CD4-positive, alpha-beta memory T cell (primary cell): Measurements from ENCODE around the gene BAG2. TPM values are rescaled to one million over a fixed set of nuclear protein-coding genes. Genes with fewer than 3 reads are reported as not detected.
A peak's percentile ranks its signal among the peaks of the same experiment; 100 is the strongest.

Source experiments
- CTCF ChIA-PET: fragments of 350-600 bp; sonication (Branson Sonifier 250); formaldehyde crosslinking; loops from one replicate; lab custom pipeline; 2021; ENCODE audit warnings: inconsistent platforms; ENCODE audit not compliant: partially characterized antibody; lab: Charles Lee
- POLR2A ChIA-PET: fragments of 350-600 bp; sonication (Branson Sonifier 250); formaldehyde crosslinking; loops from one replicate; lab custom pipeline; 2021; ENCODE audit not compliant: partially characterized antibody; lab: Charles Lee
- DNase-seq, 5 donors: peaks; one replicate each; pipeline versions ENCODE4 v3.0.0 to v3.0.0-alpha.2; 2020 to 2022; ENCODE audit warnings: mixed read lengths in 1 of 5
- H3K27ac ChIP-seq: one replicate; pipeline ENCODE4 v1.7.0; 2013; ENCODE audit warnings: low read depth, low read length
- H3K27me3 ChIP-seq: 2 replicates; pipeline ENCODE4 v1.7.0; 2013; ENCODE audit warnings: mild to moderate bottlenecking, low read length, moderate library complexity; ENCODE audit not compliant: insufficient read depth
- H3K36me3 ChIP-seq: 2 replicates; pipeline ENCODE4 v1.7.0; 2013; ENCODE audit warnings: mild to moderate bottlenecking, low read length, moderate library complexity; ENCODE audit not compliant: insufficient read depth
- H3K4me1 ChIP-seq: 2 replicates; pipeline ENCODE4 v1.7.0; 2013; ENCODE audit warnings: mild to moderate bottlenecking, low read length, moderate library complexity; ENCODE audit not compliant: insufficient read depth
- H3K4me3 ChIP-seq, 2 donors: one replicate each; pipeline ENCODE4 v1.7.0; 2013; ENCODE audit warnings: low read length in 2 of 2, mild to moderate bottlenecking in 1 of 2
- H3K9me3 ChIP-seq, 2 donors: one replicate each; pipeline ENCODE4 v1.7.0; 2013; ENCODE audit warnings: low read length in 2 of 2, control low read depth in 1 of 2; ENCODE audit not compliant: control insufficient read depth in 1 of 2
- H3K27ac Mint-ChIP-seq, 7 donors: one replicate each; pipeline ENCODE4 v1.8.0; 2020 to 2021; ENCODE audit warnings: mixed read lengths in 7 of 7, mild to moderate bottlenecking in 6 of 7, inconsistent platforms in 3 of 7, moderate library complexity in 3 of 7
- H3K27me3 Mint-ChIP-seq, 2 donors: one replicate each; pipeline ENCODE4 v1.8.0; 2020 to 2021; ENCODE audit warnings: mixed read lengths in 2 of 2
- H3K36me3 Mint-ChIP-seq, 2 donors: one replicate each; pipeline ENCODE4 v1.8.0; 2020 to 2021; ENCODE audit warnings: mixed read lengths in 2 of 2, inconsistent platforms in 1 of 2, mild to moderate bottlenecking in 1 of 2
- H3K4me1 Mint-ChIP-seq, 4 donors: one replicate each; pipeline ENCODE4 v1.8.0; 2020 to 2021; ENCODE audit warnings: mixed read lengths in 4 of 4, mild to moderate bottlenecking in 1 of 4
- H3K4me3 Mint-ChIP-seq, 8 donors: one replicate each; pipeline ENCODE4 v1.8.0; 2020 to 2021; ENCODE audit warnings: mixed read lengths in 8 of 8, mild to moderate bottlenecking in 7 of 8, moderate library complexity in 6 of 8, inconsistent platforms in 3 of 8
- H3K9me3 Mint-ChIP-seq, 8 donors: one replicate each; pipeline ENCODE4 v1.8.0; 2020 to 2021; ENCODE audit warnings: mixed read lengths in 8 of 8, mild to moderate bottlenecking in 5 of 8, inconsistent platforms in 3 of 8, moderate library complexity in 1 of 8
- intact Hi-C: fragments of 100-400 bp; cut with micrococcal nuclease; formaldehyde crosslinking; loops from one replicate; pipeline ENCODE4 v1.15.1; 2023
- polyA plus RNA-seq, 2 donors: library from polyadenylated mRNA; unstranded; fragments of 300-500 nt; fragmentation: Illumina TruSeq; gene quantifications; one replicate each; pipeline ENCODE4 v1.2.3, GENCODE V29; 2021
- total RNA-seq, 2 experiments: library from RNA; stranded (reverse); gene quantifications; one replicate each; pipeline ENCODE4 v1.2.3, GENCODE V29; 2021

BAG2 gene
- total and polyA plus RNA-seq, 4 experiments from 2014 or later, result 2.6 to 3.7 (median 3.5) TPM

DNA sequence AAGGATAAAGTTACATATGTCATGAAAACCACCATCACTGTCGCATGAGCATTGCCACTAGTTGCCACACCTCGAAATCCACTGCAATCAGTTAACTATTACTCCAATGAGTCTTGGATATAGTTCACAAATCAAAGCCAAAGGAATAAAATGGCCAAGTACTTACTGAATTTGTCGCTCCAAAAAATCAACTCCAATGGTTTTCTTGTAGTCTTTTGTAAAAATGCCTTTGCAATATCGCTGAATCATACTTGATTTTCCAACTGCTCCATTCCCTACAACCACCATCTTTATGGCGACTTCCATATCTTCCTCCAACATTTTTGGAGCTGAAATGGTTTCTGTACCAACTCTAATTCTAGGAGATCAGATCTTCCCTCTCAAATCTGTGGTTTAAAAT lies 37.9 kb downstream of the BAG2 start:
- Histone ChIP-seq H3K27ac (no peak overlapping the region), H3K27me3 (no peaks in the 10 kb centered on the region), H3K9me3 (no peaks in the 10 kb centered on the region), H3K36me3 (no peaks in the 10 kb centered on the region), H3K4me3 (no peak overlapping the region), H3K4me1 (peaks cover 16% of the 10 kb centered on the region)
- POLR2A ChIA-PET, result no interaction called here
- Mint-ChIP-seq H3K9me3 (peaks cover 0 to 6% (median under 1%) of the 10 kb centered on the region in 8 donors), H3K27me3 (no peaks in the 10 kb centered on the region), H3K4me1 (peaks cover 11 to 17% (median 16%) of the 10 kb centered on the region in 4 donors), H3K36me3 (no peaks in the 10 kb centered on the region), H3K27ac (no peak overlapping the region), H3K4me3 (no peak overlapping the region)
- intact Hi-C loops, result no loop called here
- no peak for DNase-seq
- CTCF ChIA-PET, result no interaction called here

DNA sequence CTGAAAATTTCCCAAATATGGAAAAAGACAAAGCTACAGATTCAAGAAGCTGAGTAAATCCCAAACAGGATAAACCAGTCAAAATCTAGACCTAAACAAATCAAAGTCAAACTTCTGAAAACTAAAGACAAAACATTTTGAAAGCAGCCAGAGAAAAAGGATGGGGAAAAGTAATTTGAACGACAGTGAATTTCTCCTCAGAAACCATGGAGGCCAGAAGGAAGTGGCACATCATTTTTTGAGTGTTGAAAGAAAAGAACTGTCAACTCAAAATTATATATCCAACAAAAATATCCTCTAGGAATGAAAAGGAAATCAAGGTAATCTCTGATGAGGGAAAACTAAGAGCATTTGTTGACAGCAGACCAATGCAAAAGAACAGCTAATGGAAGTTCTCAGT lies 43.1 kb downstream of the BAG2 start:
- intact Hi-C loops, result no loop called here
- Histone ChIP-seq H3K36me3 (no peaks in the 10 kb centered on the region), H3K9me3 (no peaks in the 10 kb centered on the region), H3K4me3 (no peak overlapping the region), H3K27me3 (no peaks in the 10 kb centered on the region), H3K4me1 (peaks cover 19% of the 10 kb centered on the region), H3K27ac (no peak overlapping the region)
- POLR2A ChIA-PET, result no interaction called here
- no peak overlapping the region for H3K4me3 Mint-ChIP-seq
- H3K36me3 Mint-ChIP-seq, result no peaks in the 10 kb centered on the region
- peaks cover 11 to 26% (median 19%) of the 10 kb centered on the region in 4 donors for H3K4me1 Mint-ChIP-seq
- H3K27ac Mint-ChIP-seq, result no peak overlapping the region
- H3K27me3 Mint-ChIP-seq, result peaks cover 5 to 8% of the 10 kb centered on the region in 2 donors
- peaks cover 0 to 12% (median 3%) of the 10 kb centered on the region in 8 donors for H3K9me3 Mint-ChIP-seq
- CTCF ChIA-PET, result interaction anchor here (0.9 kb wide), 1 partner anchor 9 kb away, joined by 3 read pairs; no protein-coding TSS in a partner anchor
- DNase-seq, result no peak

DNA sequence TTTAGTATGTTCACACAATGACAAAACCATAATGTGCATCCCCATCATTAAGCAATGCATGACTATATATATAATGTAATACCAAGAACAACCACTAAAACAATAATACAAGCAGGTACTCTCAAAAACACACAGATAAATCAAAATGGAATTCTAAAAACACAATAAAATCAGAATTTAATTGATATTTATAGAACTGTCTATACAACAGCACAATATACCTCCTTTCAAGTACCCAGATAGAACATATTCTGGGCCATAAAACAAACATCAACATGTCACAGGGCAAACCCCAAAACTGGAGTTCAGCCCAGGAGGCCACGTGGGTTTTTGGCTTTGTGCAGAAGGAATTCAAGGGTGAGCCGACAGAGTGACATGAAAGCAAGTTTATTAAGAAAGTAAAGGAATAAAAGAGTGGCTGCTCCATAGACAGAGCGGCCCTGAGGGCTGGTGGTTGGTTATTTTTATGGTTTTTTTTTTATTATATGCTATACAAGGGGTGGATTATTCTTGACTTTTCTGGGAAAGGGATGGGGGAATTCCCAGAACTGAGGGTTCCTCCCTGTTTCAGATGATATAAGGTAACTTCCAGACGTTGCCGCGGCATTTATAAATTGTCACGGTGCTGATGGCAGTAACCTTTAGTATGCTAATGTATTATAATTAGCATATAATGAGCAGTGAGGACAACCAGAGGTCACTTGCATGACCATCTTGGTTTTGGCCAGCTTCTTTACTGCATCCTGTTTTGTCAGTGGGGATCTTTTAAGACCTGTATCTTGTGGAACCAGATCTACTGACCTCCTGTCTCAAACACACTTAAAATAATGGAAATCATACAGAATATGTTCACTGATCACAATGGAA lies 44.3 kb downstream of the BAG2 start:
- POLR2A ChIA-PET, result no interaction called here
- no peak for DNase-seq
- no peak overlapping the region for H3K27ac ChIP-seq
- no peak overlapping the region for H3K27ac Mint-ChIP-seq
- no peak overlapping the region for H3K4me3 Mint-ChIP-seq
- H3K4me3 ChIP-seq, result no peak overlapping the region
- H3K9me3 ChIP-seq, result no peaks in the 10 kb centered on the region
- peaks cover 5 to 10% of the 10 kb centered on the region in 2 donors for H3K27me3 Mint-ChIP-seq
- H3K9me3 Mint-ChIP-seq, result peaks cover 0 to 12% (median 3%) of the 10 kb centered on the region in 8 donors
- no peaks in the 10 kb centered on the region for H3K27me3 ChIP-seq
- H3K4me1 Mint-ChIP-seq, result peaks cover 14 to 26% (median 23%) of the 10 kb centered on the region in 4 donors
- H3K36me3 Mint-ChIP-seq, result no peaks in the 10 kb centered on the region
- no peaks in the 10 kb centered on the region for H3K36me3 ChIP-seq
- CTCF ChIA-PET, result no interaction called here
- peaks cover 24% of the 10 kb centered on the region for H3K4me1 ChIP-seq
- intact Hi-C loops, result no loop called here

- Histone ChIP-seq H3K4me1 (peaks cover 24% of the 10 kb centered on the region), H3K9me3 (no peaks in the 10 kb centered on the region), H3K36me3 (no peaks in the 10 kb centered on the region), H3K4me3 (no peak overlapping the region), H3K27me3 (no peaks in the 10 kb centered on the region), H3K27ac (no peak overlapping the region)
- H3K4me3 Mint-ChIP-seq, result no peak overlapping the region
- H3K4me1 Mint-ChIP-seq, result peaks cover 16 to 30% (median 23%) of the 10 kb centered on the region in 4 donors
- ChIA-PET POLR2A (no interaction called here), CTCF (no interaction called here)
- peaks cover 0 to 12% (median 3%) of the 10 kb centered on the region in 8 donors for H3K9me3 Mint-ChIP-seq
- H3K27me3 Mint-ChIP-seq, result peaks cover 5 to 13% of the 10 kb centered on the region in 2 donors
- H3K36me3 Mint-ChIP-seq, result peaks cover 0 to 2% of the 10 kb centered on the region in 2 donors
- intact Hi-C loops, result no loop called here
- DNase-seq, result no peak
- no peak overlapping the region for H3K27ac Mint-ChIP-seq
Measured at GRCh38 chr6:57217270-57217669, 45.1 kb downstream of the BAG2 start.

DNA sequence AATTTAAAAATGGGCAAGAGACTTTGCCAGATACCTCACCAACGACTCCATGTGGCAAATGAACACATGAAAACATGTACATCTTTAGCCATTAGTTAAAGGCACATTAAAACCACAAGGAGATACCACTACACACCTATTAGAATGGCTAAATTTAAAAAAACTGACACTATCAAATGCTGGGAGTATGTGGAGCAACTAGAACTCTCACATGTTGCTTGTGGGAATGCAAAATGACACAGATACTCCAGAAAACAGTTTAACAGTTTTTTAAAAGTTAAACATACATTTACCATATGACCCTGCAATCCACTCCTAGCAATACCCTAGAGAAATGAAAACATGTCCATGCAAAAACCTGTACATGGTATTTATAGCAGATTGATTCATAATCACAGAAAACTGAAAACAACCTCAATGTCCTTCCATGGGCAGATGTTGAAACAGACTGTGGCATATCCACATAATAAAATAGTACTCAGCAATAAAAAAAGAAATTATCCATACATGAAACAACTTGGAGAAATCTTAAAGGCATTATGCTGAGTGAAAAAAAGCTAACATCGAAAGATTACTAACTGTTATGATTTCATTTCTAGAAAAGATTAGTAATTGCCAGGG lies 48.1 kb downstream of the BAG2 start:
- Mint-ChIP-seq H3K4me1 (peaks cover 7 to 18% (median 10%) of the 10 kb centered on the region in 4 donors), H3K27ac (no peak overlapping the region), H3K4me3 (peak overlapping the region in 3 of 8 donors; percentile 49 to 65 (median 59)), H3K9me3 (peaks cover 0 to 5% (median under 1%) of the 10 kb centered on the region in 8 donors), H3K36me3 (peaks cover 0 to 2% of the 10 kb centered on the region in 2 donors), H3K27me3 (peaks cover 13 to 26% of the 10 kb centered on the region in 2 donors)
- Histone ChIP-seq H3K27ac (no peak overlapping the region), H3K9me3 (no peaks in the 10 kb centered on the region), H3K27me3 (peaks cover 5% of the 10 kb centered on the region), H3K4me1 (peaks cover 12% of the 10 kb centered on the region), H3K4me3 (no peak overlapping the region), H3K36me3 (no peaks in the 10 kb centered on the region)
- DNase-seq, result no peak
- ChIA-PET CTCF (no interaction called here), POLR2A (no interaction called here)
- intact Hi-C loops, result no loop called here

DNA sequence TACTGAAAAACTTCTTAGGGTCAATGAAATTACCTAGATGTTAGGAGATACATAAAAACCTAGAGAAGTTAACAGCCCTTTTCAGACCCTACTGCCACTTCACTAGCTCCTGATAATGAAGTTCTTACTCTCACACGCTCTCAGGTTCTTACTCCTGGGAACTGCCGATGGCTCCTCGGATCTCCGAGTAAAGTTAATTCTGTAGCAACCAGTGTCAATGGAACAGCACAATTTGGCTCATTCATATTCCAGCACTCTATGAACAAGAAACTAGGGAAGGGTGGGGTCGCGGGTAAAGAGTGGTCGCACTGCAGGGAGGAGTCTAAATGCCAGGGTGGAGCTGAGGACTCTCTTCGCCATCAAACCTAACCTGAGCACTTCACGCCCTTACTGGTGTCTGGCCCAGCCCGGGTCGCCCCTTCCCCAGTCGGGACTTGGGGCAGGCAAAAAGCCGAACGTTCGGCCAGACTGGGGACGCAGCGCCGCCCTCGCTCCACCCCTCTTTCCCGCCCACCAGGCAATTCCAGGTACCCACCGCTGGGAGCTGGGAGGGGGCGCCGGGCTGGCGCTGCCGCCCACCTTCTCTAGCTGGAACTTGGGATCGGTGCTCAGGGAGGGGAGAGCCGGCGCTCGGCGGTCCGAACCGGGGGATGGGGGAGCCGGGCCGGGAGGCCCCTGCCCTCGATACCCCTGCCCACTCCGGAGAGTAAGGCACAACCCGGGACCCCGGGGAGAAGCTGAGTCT lies 49.2 kb downstream of the BAG2 start:
- Histone ChIP-seq H3K36me3 (no peaks in the 10 kb centered on the region), H3K27me3 (peaks cover 5% of the 10 kb centered on the region), H3K4me1 (peaks cover 10% of the 10 kb centered on the region), H3K9me3 (no peaks in the 10 kb centered on the region), H3K4me3 (peak overlapping the region; percentile 64 to 96), H3K27ac (peak overlapping the region; percentile 35)
- POLR2A ChIA-PET, result interaction anchor here (1.0 to 1.5 kb wide), 6 partner anchors 9 to 175 kb away, joined by 3 to 8 read pairs (median 4); partner anchors contain the start of genes BAG2, KIAA1586 and PRIM2
- Mint-ChIP-seq H3K4me1 (peaks cover 6 to 11% (median 10%) of the 10 kb centered on the region in 4 donors), H3K36me3 (peaks cover 0 to 2% of the 10 kb centered on the region in 2 donors), H3K9me3 (no peaks in the 10 kb centered on the region), H3K4me3 (peak overlapping the region; percentile 86 to 98 (median 91)), H3K27me3 (peaks cover 13 to 29% of the 10 kb centered on the region in 2 donors), H3K27ac (peak overlapping the region in 6 of 7 donors; percentile 13 to 91 (median 63))
- peak in 3 of 5 donors; percentile 33 to 61 (median 34) for DNase-seq
- intact Hi-C loops, result no loop called here
- CTCF ChIA-PET, result interaction anchor here (1.2 to 1.5 kb wide), 3 partner anchors 24 to 318 kb away, joined by 3 to 4 read pairs (median 3); no protein-coding TSS in a partner anchor
